H1 (cell line): ENCODE data around the gene TRIAP1. TPM values are rescaled to one million over a fixed set of nuclear protein-coding genes. Genes with fewer than 3 reads are reported as not detected.

Experiments
- CTCF ChIA-PET: fragments of 300-600 bp; sonication (Branson Sonifier 250); formaldehyde crosslinking; loops from one replicate; lab custom pipeline; 2021; ENCODE audit not compliant: partially characterized antibody; lab: Charles Lee
- POLR2A ChIA-PET: fragments of 300-600 bp; sonication (Branson Sonifier 250); formaldehyde crosslinking; loops from one replicate; lab custom pipeline; 2021; ENCODE audit warnings: inconsistent platforms; ENCODE audit not compliant: partially characterized antibody; lab: Charles Lee
- DNase-seq, 2 experiments: peaks; one replicate each; pipeline versions ENCODE4 v3.0.0 to v3.0.0-alpha.2; 2010 to 2022; ENCODE audit warnings: low spot score in 2 of 2, low read depth in 1 of 2, mixed read lengths in 1 of 2
- FAIRE-seq: peaks from 2 replicates; lab custom pipeline; 2011; peaks lifted over from hg19 to GRCh38; lab: Jason Lieb, UNC
- H2AFZ ChIP-seq: 2 replicates; pipeline ENCODE4 v1.8.1; 2012; ENCODE audit warnings: low read length, inconsistent platforms
- H2AK5ac ChIP-seq: 2 replicates; pipeline ENCODE4 v1.6.1; 2013; ENCODE audit warnings: low read depth, low read length
- H2BK120ac ChIP-seq: replicated peaks from 2 replicates; pipeline ENCODE3; 2013; ENCODE audit warnings: low read depth, low read length, inconsistent platforms
- H2BK12ac ChIP-seq: 2 replicates; pipeline ENCODE4 v1.6.1; 2013; ENCODE audit warnings: low read depth, low read length
- H2BK15ac ChIP-seq: 2 replicates; pipeline ENCODE4 v1.6.1; 2013; ENCODE audit warnings: low read length
- H2BK20ac ChIP-seq: 2 replicates; pipeline ENCODE4 v1.6.1; 2013; ENCODE audit warnings: low read length
- H2BK5ac ChIP-seq: 2 replicates; pipeline ENCODE4 v1.6.1; 2013; ENCODE audit warnings: low read depth, low read length
- H3K14ac ChIP-seq: 2 replicates; pipeline ENCODE4 v1.6.1; 2013; ENCODE audit warnings: inconsistent platforms; ENCODE audit not compliant: insufficient read length
- H3K18ac ChIP-seq: 2 replicates; pipeline ENCODE4 v1.6.1; 2013; ENCODE audit warnings: low read length; ENCODE audit errors: extremely low read depth
- H3K23ac ChIP-seq: 2 replicates; pipeline ENCODE4 v1.6.1; 2013; ENCODE audit warnings: inconsistent platforms; ENCODE audit not compliant: insufficient read length
- H3K23me2 ChIP-seq: 2 replicates; pipeline ENCODE4 v1.6.1; 2013; ENCODE audit warnings: low read depth, low read length
- H3K27ac ChIP-seq: 2 replicates; pipeline ENCODE4 v1.6.1; 2011; ENCODE audit warnings: low read depth, low read length, inconsistent platforms
- H3K27me3 ChIP-seq, 4 experiments: replicated peaks in 1 of 4; 1 replicate in 1 of 4; 2 replicates in 3 of 4; pipeline versions ENCODE4 v1.6.1 to v1.8.1; 2011 to 2013; ENCODE audit warnings: low read length in 3 of 4, mild to moderate bottlenecking in 3 of 4, inconsistent platforms in 2 of 4, mixed read lengths in 2 of 4, moderate library complexity in 1 of 4; ENCODE audit not compliant: control insufficient read depth in 3 of 4, insufficient read depth in 3 of 4; ENCODE audit errors: extremely low read depth in 1 of 4
- H3K36me3 ChIP-seq, 4 experiments: 2 replicates each; pipeline versions ENCODE4 v1.6.1 to v1.8.1; 2011 to 2013; ENCODE audit warnings: mild to moderate bottlenecking in 4 of 4, low read length in 3 of 4, moderate library complexity in 2 of 4, control low read depth in 1 of 4, inconsistent platforms in 1 of 4; ENCODE audit not compliant: insufficient read depth in 4 of 4, control insufficient read depth in 2 of 4
- H3K4ac ChIP-seq: replicated peaks from 2 replicates; pipeline ENCODE3; 2013; ENCODE audit warnings: low read length, low read depth, mixed read lengths, inconsistent platforms; ENCODE audit not compliant: insufficient read length
- H3K4me1 ChIP-seq, 4 experiments: replicated peaks in 1 of 4; 1 replicate in 1 of 4; 2 replicates in 3 of 4; pipeline versions ENCODE4 v1.6.1 to v1.8.1; 2011 to 2013; ENCODE audit warnings: low read length in 3 of 4, inconsistent platforms in 2 of 4, mixed read lengths in 1 of 4; ENCODE audit not compliant: insufficient read depth in 4 of 4, control insufficient read depth in 3 of 4
- H3K4me2 ChIP-seq, 2 experiments: 2 replicates each; pipeline versions ENCODE4 v1.6.1 to v1.8.1; 2011 to 2013; ENCODE audit warnings: low read depth in 2 of 2, low read length in 2 of 2, control low read depth in 1 of 2, inconsistent platforms in 1 of 2, mild to moderate bottlenecking in 1 of 2; ENCODE audit not compliant: insufficient read depth in 1 of 2
- H3K4me3 ChIP-seq, 4 experiments: fragments of 200-600, 300-600 bp in 1 of 4; sonication (generic), shearing (Covaris generic), sonication (Bioruptor Twin) in 1 of 4; 2 replicates each; pipeline versions ENCODE4 v1.5.1 to v1.8.1; 2011 to 2016; ENCODE audit warnings: low read length in 4 of 4, low read depth in 3 of 4, control low read depth in 2 of 4, inconsistent platforms in 2 of 4, mild to moderate bottlenecking in 2 of 4, mixed read lengths in 1 of 4, moderate library complexity in 1 of 4; ENCODE audit not compliant: insufficient read depth in 2 of 4; ENCODE audit errors: extremely low read depth in 1 of 4
- H3K56ac ChIP-seq: replicated peaks from 2 replicates; pipeline ENCODE3; 2013; ENCODE audit warnings: low read depth, mild to moderate bottlenecking, mixed read lengths, low read length, inconsistent platforms; ENCODE audit not compliant: insufficient read length
- H3K79me1 ChIP-seq: 2 replicates; pipeline ENCODE4 v1.6.1; 2013; ENCODE audit warnings: low read depth, low read length, control low read depth
- H3K79me2 ChIP-seq, 2 experiments: 2 replicates each; pipeline versions ENCODE4 v1.6.1 to v1.8.1; 2012 to 2013; ENCODE audit warnings: low read length in 2 of 2, mild to moderate bottlenecking in 2 of 2, inconsistent platforms in 1 of 2; ENCODE audit not compliant: insufficient read depth in 2 of 2, control insufficient read depth in 1 of 2
- H3K9ac ChIP-seq, 4 experiments: replicated peaks in 1 of 4; 1 replicate in 1 of 4; 2 replicates in 3 of 4; pipeline versions ENCODE4 v1.6.1 to v1.8.1; 2011 to 2013; ENCODE audit warnings: low read depth in 3 of 4, low read length in 3 of 4, control low read depth in 2 of 4, mild to moderate bottlenecking in 2 of 4, moderate library complexity in 2 of 4, inconsistent platforms in 1 of 4; ENCODE audit errors: extremely low read depth in 1 of 4
- H3K9me3 ChIP-seq, 2 experiments: 2 replicates each; pipeline versions ENCODE4 v1.6.1 to v1.8.1; 2012 to 2013; ENCODE audit warnings: mild to moderate bottlenecking in 2 of 2, moderate library complexity in 2 of 2, control low read depth in 1 of 2, inconsistent platforms in 1 of 2, low read depth in 1 of 2, low read length in 1 of 2, mixed read lengths in 1 of 2; ENCODE audit not compliant: insufficient read depth in 2 of 2
- H4K20me1 ChIP-seq, 2 experiments: replicated peaks in 1 of 2; 2 replicates each; pipeline versions ENCODE3 to v1.8.1; 2011 to 2013; ENCODE audit warnings: inconsistent platforms in 2 of 2, low read length in 2 of 2, mild to moderate bottlenecking in 1 of 2; ENCODE audit not compliant: insufficient read depth in 2 of 2, control insufficient read depth in 1 of 2
- H4K5ac ChIP-seq: 2 replicates; pipeline ENCODE4 v1.6.1; 2013; ENCODE audit warnings: low read length, low read depth, mixed read lengths, inconsistent platforms; ENCODE audit not compliant: insufficient read length
- H4K8ac ChIP-seq: 2 replicates; pipeline ENCODE4 v1.8.0; 2013; ENCODE audit warnings: mild to moderate bottlenecking, moderate library complexity, low read length, inconsistent platforms; ENCODE audit not compliant: insufficient read depth; ENCODE audit errors: extremely low read depth
- H4K91ac ChIP-seq: replicated peaks from 2 replicates; pipeline ENCODE3; 2013; ENCODE audit warnings: low read length, mixed read lengths, inconsistent platforms; ENCODE audit not compliant: insufficient read length
- POU5F1 ChIP-seq: IDR thresholded peaks from 2 replicates; pipeline ENCODE4 v1.6.1; 2011; ENCODE audit warnings: low read depth, mild to moderate bottlenecking, low read length, moderate library complexity
- SIN3A ChIP-seq, 2 experiments: IDR thresholded peaks in 1 of 2; conservative IDR thresholded peaks in 1 of 2; 2 replicates each; pipeline ENCODE4 v1.6.1; 2011 to 2012; ENCODE audit warnings: low read length in 2 of 2, improper control_type of control experiment in 1 of 2, low read depth in 1 of 2, mild to moderate bottlenecking in 1 of 2
- WGBS, 2 experiments: shearing (Covaris generic) in 1 of 2; methylation state at CpG; one replicate each; pipeline versions ENCODE4 v1.1.6 to v1.1.7; 2013 to 2015; ENCODE audit warnings: low lambda C conversion rate in 2 of 2, mixed read lengths in 2 of 2, inconsistent platforms in 1 of 2, low coverage in 1 of 2, missing lambda C conversion rate in 1 of 2; ENCODE audit not compliant: insufficient replicate concordance in 2 of 2, insufficient coverage in 1 of 2, insufficient read length in 1 of 2; ENCODE audit errors: extremely low coverage in 1 of 2, missing lambda C conversion rate in 1 of 2; 5-methylcytosine and 5-hydroxymethylcytosine counted together
- polyA plus RNA-seq, 7 experiments: library from polyadenylated mRNA; depleted of rRNA in 3 of 7; stranded (reverse) in 5 of 7; unstranded in 2 of 7; fragments of >200 nt in 5 of 7; fragments of 200-250 nt in 2 of 7; gene quantifications; 1 replicate in 5 of 7; 2 replicates in 1 of 7; 4 replicates in 1 of 7; pipeline versions ENCODE4 v1.2.1 to v1.2.3, GENCODE V29; 2011 to 2013; ENCODE audit warnings: missing spikeins in 2 of 7, mixed read lengths in 2 of 7
- total RNA-seq: library from RNA; stranded (reverse); fragmentation: NEBNext Ultra II Directional; extraction: Animal tissue kit (Norgen Biotek cat#: 25700); gene quantifications from 2 replicates; pipeline ENCODE4 v1.2.1, GENCODE V29; 2021

Gene TRIAP1
- total and polyA plus RNA-seq, 2 of the 8 experiments (the other 6 are each of a cell fraction or from before 2014, with no cell fraction given): 42.0 to 63.4 TPM

GRCh38 chr12:120397824-120398540, 48.2 kb downstream of the TRIAP1 start:
- POLR2A ChIA-PET: interaction anchor here (0.9 to 3.3 kb wide), 2 partner anchors 9 to 22 kb away, joined by 3 to 9 read pairs; no protein-coding TSS in a partner anchor
- H2AFZ ChIP-seq: no peak overlapping the region
- CTCF ChIA-PET: interaction anchor here (1.3 kb wide), 1 partner anchor 9 kb away, joined by 4 read pairs; no protein-coding TSS in a partner anchor
- TF ChIP-seq SIN3A (conservative IDR thresholded peaks at IDR 0.05 in 1 of 2, IDR thresholded peaks at IDR 0.05 in 1 of 2; ENCODE audit: low read depth in 1 of 2, low read length in 2 of 2): no peak
- no peak for TF ChIP-seq POU5F1

More at GRCh38 chr12:120397824-120398540, 48.2 kb downstream of the TRIAP1 start:
- Histone ChIP-seq H3K27ac (no peak overlapping the region), H3K4ac (peak overlapping the region; percentile 94), H3K36me3 (no peaks in the 10 kb centered on the region), H3K4me2 (no peak overlapping the region), H4K20me1 (no peaks in the 10 kb centered on the region), H3K79me2 (no peaks in the 10 kb centered on the region), H3K9ac (no peak overlapping the region), H3K56ac (peak overlapping the region; percentile 1), H2BK15ac (no peak overlapping the region), H4K5ac (no peak overlapping the region), H2AK5ac (no peak overlapping the region; the same call in 1 of the 2 replicates), H2BK120ac (no peak overlapping the region), H3K4me3 (no peak overlapping the region), H2BK5ac (0 out of 2 replicates have a peak overlapping the region, but pooled peaks have one; percentile 8), H4K91ac (peak overlapping the region; percentile 37), H3K79me1 (no peaks in the 10 kb centered on the region), H3K27me3 (no peaks in the 10 kb centered on the region), H2BK20ac (no peak overlapping the region; the same call in 1 of the 2 replicates), H2BK12ac (0 out of 2 replicates have a peak overlapping the region, but pooled peaks have one; percentile 50), H3K4me1 (peaks cover 8 to 19% (median 15%) of the 10 kb centered on the region in 4 experiments), H3K23ac (no peak overlapping the region), H4K8ac (peak overlapping the region; percentile 76), H3K14ac (no peak overlapping the region), H3K18ac (no peak overlapping the region; the same call in 1 of the 2 replicates), H3K9me3 (no peaks in the 10 kb centered on the region), H3K23me2 (no peaks in the 10 kb centered on the region)
- WGBS, 2 experiments: 86% methylated on average over 20 of the region's 33 CpGs; no CpG with 5 or more reads in 1 of the 2 experiments
- DNase-seq (peak in 1 of 2 experiments; percentile 56), FAIRE-seq (no peak)
